ENCODE data around the gene HAUS2.

GRCh38 chr15:42602501-42602900, 53.9 kb downstream of the HAUS2 start:
- TF ChIP-seq CTCF (IDR thresholded peaks at IDR 0.05; ENCODE audit: low read depth, low read length) (no peak), POLR2A (IDR thresholded peaks at IDR 0.05; ENCODE audit: extremely low read depth, insufficient read length) (no peak)

Data from NB4 (cell line).